SW480 (cell line): ENCODE data around the gene SSX2.
"Not testable (repeated sequence)": the region's sequence is repeated elsewhere in the genome, so short reads cannot be mapped to it uniquely, and the experiment has no call there.

ENCODE experiments used
- DNase-seq: peaks from one replicate; pipeline ENCODE4 v3.0.0-alpha.2; 2016; ENCODE audit warnings: low spot score

Gene SSX2

GRCh38 chrX:52707078-52707477 is at the start of gene SSX2:
TSS of gene SSX2 (minus strand) at chrX:52707178. CDS start at chrX:52705749, 1,429 bp downstream.
- DNase-seq: not testable (repeated sequence)

GRCh38 chrX:52750952-52751351 is 44.0 kb upstream of the SSX2 start, which contains the start of gene SSX2B:
TSS of gene SSX2B (plus strand) at chrX:52751252. CDS start at chrX:52752681, 1,429 bp downstream.
- not testable (repeated sequence) for DNase-seq

- DNase-seq: not testable (repeated sequence)
These were observed 14.9 kb downstream of the SSX2 start for GRCh38 chrX:52692034-52692433.

- DNase-seq: not testable (repeated sequence)
These were observed 44.8 kb downstream of the SSX2 start for GRCh38 chrX:52662218-52662617.

- not testable (repeated sequence) for DNase-seq
These were observed 51.5 kb downstream of the SSX2 start for GRCh38 chrX:52655475-52655874.

GRCh38 chrX:52654800-52655199 is 52.2 kb downstream of the SSX2 start, which contains the start of gene SSX7:
TSS of gene SSX7 (minus strand) at chrX:52654900. CDS start at chrX:52653472, 1,428 bp downstream.
- not testable (repeated sequence) for DNase-seq

GRCh38 chrX:52650676-52651075 is 56.3 kb downstream of the SSX2 start:
- DNase-seq: not testable (repeated sequence)

- DNase-seq: not testable (repeated sequence)
These were observed 58.0 kb downstream of the SSX2 start for GRCh38 chrX:52648956-52649355.
